ENCODE measurements around the gene BTAF1.
A peak's percentile ranks its signal among the peaks of the same experiment; 100 is the strongest.

The BTAF1 gene

GRCh38 chr10:91907033-91907594, 16.5 kb upstream of the BTAF1 start:
- Histone ChIP-seq H3K4me3 (ENCODE audit: low read depth, low read length) (no peak overlapping the region; the same call in 1 of the 2 replicates), H3K27me3 (peaks cover 5% of the 10 kb centered on the region), H3K36me3 (no peaks in the 10 kb centered on the region), H3K9me3 (no peaks in the 10 kb centered on the region), H3K4me1 (no peaks in the 10 kb centered on the region)
- no peak for DNase-seq
- TF ChIP-seq CTCF (IDR thresholded peaks at IDR 0.05; ENCODE audit: low read depth, low read length), result no peak

GRCh38 chr10:91907914-91908336, 15.6 kb upstream of the BTAF1 start:
- no peak for TF ChIP-seq CTCF (IDR thresholded peaks at IDR 0.05; ENCODE audit: low read depth, low read length)
- DNase-seq, result peak; percentile 15
- no peaks in the 10 kb centered on the region for H3K36me3 ChIP-seq
- peaks cover 5% of the 10 kb centered on the region for H3K27me3 ChIP-seq
- H3K9me3 ChIP-seq, result no peaks in the 10 kb centered on the region
- no peaks in the 10 kb centered on the region for H3K4me1 ChIP-seq
- peak overlapping the region; percentile 68 for H3K4me3 ChIP-seq (ENCODE audit: low read depth, low read length)

DNA sequence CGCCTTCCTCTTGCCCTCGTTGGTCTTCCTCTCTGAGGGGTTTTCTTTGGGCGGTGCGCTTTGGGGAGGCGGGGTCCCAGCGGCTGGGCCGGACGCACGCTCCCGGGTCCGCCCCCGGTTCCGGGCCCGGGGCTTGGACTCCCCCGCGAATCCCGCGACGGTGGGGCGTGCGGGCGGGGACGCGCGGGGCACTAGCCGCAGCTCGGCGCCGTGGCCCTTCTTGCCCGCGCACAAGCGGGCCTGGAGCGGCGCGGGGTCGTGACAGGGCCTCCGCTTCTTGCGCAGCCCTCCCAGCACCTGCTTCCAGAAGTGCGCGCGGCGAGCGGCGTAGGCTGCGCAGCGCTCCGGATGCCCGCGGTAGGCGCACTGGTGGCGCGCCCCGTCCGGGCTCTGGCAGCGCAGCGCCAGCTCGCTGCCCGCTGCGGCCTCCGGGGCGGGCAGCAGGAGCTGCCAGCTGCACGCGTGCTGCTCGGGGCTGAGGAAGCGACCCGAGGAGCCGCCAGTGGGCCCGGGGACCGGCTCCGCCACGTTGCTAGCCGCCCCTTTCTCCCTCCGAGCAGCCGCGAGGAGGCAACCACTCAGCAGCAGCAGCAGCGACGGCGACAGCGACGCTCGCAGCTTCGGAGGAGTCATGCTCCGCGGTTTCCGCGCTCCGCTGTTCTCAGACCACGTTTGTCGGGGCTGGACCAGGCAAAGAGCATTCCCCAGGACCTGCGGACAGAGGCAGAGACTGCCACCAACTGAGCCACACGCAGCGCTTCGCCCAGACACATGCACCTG, 15.0 kb upstream of the BTAF1 start:
- H3K4me1 ChIP-seq, result no peaks in the 10 kb centered on the region
- peak overlapping the region; percentile 68 for H3K4me3 ChIP-seq (ENCODE audit: low read depth, low read length)
- H3K27me3 ChIP-seq, result peaks cover 5% of the 10 kb centered on the region
- no peaks in the 10 kb centered on the region for H3K36me3 ChIP-seq
- no peaks in the 10 kb centered on the region for H3K9me3 ChIP-seq
- DNase-seq, result peak; percentile 79
- TF ChIP-seq CTCF (IDR thresholded peaks at IDR 0.05; ENCODE audit: low read depth, low read length), result peak; percentile 29

DNA sequence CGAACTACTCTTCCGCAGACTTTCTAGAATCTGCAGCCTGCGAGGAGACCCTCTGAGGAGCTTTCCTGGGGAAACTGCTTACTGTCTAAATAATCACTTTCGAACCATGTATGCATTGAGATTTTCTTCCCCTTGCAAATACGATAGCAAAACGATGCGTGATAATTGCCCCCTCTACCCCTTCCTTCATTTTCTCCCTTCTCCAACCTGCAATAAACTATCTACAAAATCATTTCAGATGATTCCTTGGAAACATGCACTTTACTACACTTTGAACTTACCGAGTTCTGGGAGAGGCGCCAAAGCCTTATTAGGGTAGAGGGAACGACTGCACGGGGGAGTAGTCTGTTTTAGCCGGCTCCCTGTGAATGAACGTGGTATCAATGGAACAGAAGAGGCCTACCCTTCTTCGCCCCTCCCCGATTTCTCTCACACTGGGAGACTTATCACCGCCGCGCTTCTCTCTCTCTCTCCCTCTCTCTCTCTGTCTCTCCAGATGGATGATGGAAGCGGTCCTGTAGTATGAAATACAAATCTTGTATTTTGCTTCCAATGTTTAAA, 14.4 kb upstream of the BTAF1 start, which contains the start of gene FGFBP3:
FGFBP3 (minus strand) TSS at position 370 of the 561 bp plus-strand sequence. CDS start 517 bp downstream, outside the sequence.
- Histone ChIP-seq H3K9me3 (no peaks in the 10 kb centered on the region), H3K4me3 (ENCODE audit: low read depth, low read length) (peak within 1 kb of the TSS; percentile 68), H3K4me1 (no peaks in the 10 kb centered on the region), H3K36me3 (no peaks in the 10 kb centered on the region), H3K27me3 (peaks cover 7% of the 10 kb centered on the region)
- TF ChIP-seq CTCF (IDR thresholded peaks at IDR 0.05; ENCODE audit: low read depth, low read length), result no peak
- DNase-seq, result peak; percentile 57

- DNase-seq, result no peak
- TF ChIP-seq CTCF (IDR thresholded peaks at IDR 0.05; ENCODE audit: low read depth, low read length), result no peak
These were observed 13.1 kb upstream of the BTAF1 start for GRCh38 chr10:91910467-91910866.

DNA sequence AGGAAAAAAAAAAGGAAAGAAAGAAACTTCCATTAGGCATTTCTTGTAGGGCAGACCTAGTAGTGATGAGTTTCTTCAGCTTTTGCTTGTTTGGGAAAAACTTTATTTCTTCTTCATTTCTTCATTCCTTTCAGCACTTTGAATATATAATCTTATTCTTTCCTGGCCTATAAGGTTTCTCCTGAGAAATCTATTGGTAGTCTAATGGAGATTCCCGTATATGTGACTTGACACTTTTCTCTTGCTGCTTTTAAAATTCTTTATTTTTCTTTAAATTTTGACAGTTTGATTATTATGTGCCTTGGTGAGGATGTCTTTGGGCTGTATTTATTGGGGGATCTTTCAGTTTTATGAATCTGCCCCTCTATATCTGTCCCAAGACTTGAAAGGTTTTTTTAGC, 3.9 kb upstream of the BTAF1 start:
- TF ChIP-seq CTCF (IDR thresholded peaks at IDR 0.05; ENCODE audit: low read depth, low read length), result no peak
- no peaks in the 10 kb centered on the region for H3K4me1 ChIP-seq
- H3K4me3 ChIP-seq (ENCODE audit: low read depth, low read length), result no peak overlapping the region
- H3K27me3 ChIP-seq, result peaks cover 2% of the 10 kb centered on the region
- no peaks in the 10 kb centered on the region for H3K36me3 ChIP-seq
- no peak for DNase-seq
- H3K9me3 ChIP-seq, result no peaks in the 10 kb centered on the region

More at GRCh38 chr10:91910467-91910866, 13.1 kb upstream of the BTAF1 start:
- peaks cover 13% of the 10 kb centered on the region for H3K27me3 ChIP-seq
- H3K36me3 ChIP-seq, result no peaks in the 10 kb centered on the region
- H3K4me1 ChIP-seq, result no peaks in the 10 kb centered on the region
- H3K4me3 ChIP-seq (ENCODE audit: low read depth, low read length), result no peak overlapping the region
- no peaks in the 10 kb centered on the region for H3K9me3 ChIP-seq
